Smooth muscle cell (in vitro differentiated cells): ENCODE results near the gene CCDC74B. TPM values are rescaled to one million over a fixed set of nuclear protein-coding genes. Genes with fewer than 3 reads are reported as not detected.
A peak's percentile ranks its signal among the peaks of the same experiment; 100 is the strongest.
"Not testable (repeated sequence)": the region's sequence is repeated elsewhere in the genome, so short reads cannot be mapped to it uniquely, and the experiment has no call there.

Experiments used
- DNase-seq: peaks from one replicate; lab custom pipeline; 2025; ENCODE audit not compliant: unreplicated experiment; lab: John Stamatoyannopoulos, UW
- H2AFZ ChIP-seq: fragments of 200-600 bp; sonication (generic); 2 replicates; pipeline ENCODE4 v1.6.0; 2016; ENCODE audit warnings: antibody characterized with exemption, low read depth, mild to moderate bottlenecking
- H3F3A ChIP-seq: fragments of 200-600 bp; sonication (generic); 2 replicates; pipeline ENCODE4 v1.6.0; 2017; ENCODE audit warnings: antibody characterized with exemption, low read depth
- H3K27ac ChIP-seq: fragments of 200-600 bp; sonication (generic); 2 replicates; pipeline ENCODE4 v1.5.1; 2016; ENCODE audit warnings: low read depth, mild to moderate bottlenecking
- H3K27me3 ChIP-seq: fragments of 200-600 bp; sonication (generic); 2 replicates; pipeline ENCODE4 v1.6.1; 2016; ENCODE audit warnings: low read depth, mild to moderate bottlenecking
- H3K36me3 ChIP-seq: fragments of 200-600 bp; sonication (generic); 2 replicates; pipeline ENCODE4 v1.5.1; 2016; ENCODE audit warnings: low read depth
- H3K4me1 ChIP-seq: fragments of 200-600 bp; sonication (generic); 2 replicates; pipeline ENCODE4 v1.5.1; 2016; ENCODE audit warnings: low read depth
- H3K4me2 ChIP-seq: fragments of 200-600 bp; sonication (generic); 2 replicates; pipeline ENCODE4 v1.6.0; 2016; ENCODE audit warnings: mild to moderate bottlenecking
- H3K4me3 ChIP-seq: fragments of 200-600 bp; sonication (generic); 2 replicates; pipeline ENCODE4 v1.5.1; 2016; ENCODE audit warnings: mild to moderate bottlenecking
- H3K79me2 ChIP-seq: fragments of 200-600 bp; sonication (generic); 2 replicates; pipeline ENCODE4 v1.6.0; 2016; ENCODE audit warnings: low read depth, mild to moderate bottlenecking
- H3K9ac ChIP-seq: fragments of 200-600 bp; sonication (generic); 2 replicates; pipeline ENCODE4 v1.6.0; 2016; ENCODE audit warnings: low read depth
- H3K9me3 ChIP-seq: fragments of 200-600 bp; sonication (generic); replicated peaks from 2 replicates; pipeline ENCODE4 v1.5.1; 2016; ENCODE audit warnings: low read depth
- H4K20me1 ChIP-seq: fragments of 200-600 bp; sonication (generic); 2 replicates; pipeline ENCODE4 v1.6.0; 2016; ENCODE audit warnings: low read depth
- CTCF ChIP-seq: fragments of 200-600 bp; sonication (generic); IDR thresholded peaks from 2 replicates; pipeline ENCODE4 v1.5.1; 2017; ENCODE audit warnings: borderline replicate concordance, mild to moderate bottlenecking, antibody characterized with exemption; ENCODE audit not compliant: insufficient read depth, poor library complexity, severe bottlenecking
- WGBS: methylation state at CpG from one replicate; pipeline ENCODE4 v1.1.7; 2016; ENCODE audit warnings: low lambda C conversion rate; 5-methylcytosine and 5-hydroxymethylcytosine counted together
- polyA plus RNA-seq: library from polyadenylated mRNA; unstranded; fragments of >200 nt; fragmentation: Nextera tagmentation; extraction: Ambion mirVana; gene quantifications from 2 replicates; pipeline ENCODE4 v1.2.1, GENCODE V29; 2016
- total RNA-seq: library from RNA; depleted of rRNA; stranded (reverse); fragments of >200 nt; gene quantifications from 2 replicates; pipeline ENCODE4 v1.2.3, GENCODE V29; 2014

Gene CCDC74B
- total and polyA plus RNA-seq, 2 experiments from 2014 or later = 7.7 to 14.5 TPM

- not testable (repeated sequence) for H2AFZ ChIP-seq, H3K4me2 ChIP-seq, H3K4me1 ChIP-seq, H3K27me3 ChIP-seq, DNase-seq, H3K36me3 ChIP-seq, H4K20me1 ChIP-seq, H3K27ac ChIP-seq, H3F3A ChIP-seq, H3K4me3 ChIP-seq, H3K9ac ChIP-seq, H3K9me3 ChIP-seq
- 93% methylated on average over 9 of the region's 10 CpGs for WGBS
- H3K79me2 ChIP-seq = peaks cover 39% of the 10 kb centered on the region
Observed at GRCh38 chr2:130136546-130136945, 8.4 kb downstream of the CCDC74B start.

GRCh38 chr2:130135692-130136541 is 9.0 kb downstream of the CCDC74B start:
- Histone ChIP-seq H3K4me3 (no peak overlapping the region), H3F3A (no peaks in the 10 kb centered on the region), H3K9ac (no peak overlapping the region), H4K20me1 (no peaks in the 10 kb centered on the region), H3K4me1 (no peaks in the 10 kb centered on the region), H3K27ac (no peak overlapping the region), H3K9me3 (no peaks in the 10 kb centered on the region), H3K36me3 (no peaks in the 10 kb centered on the region), H3K79me2 (peaks cover 39% of the 10 kb centered on the region), H3K4me2 (no peak overlapping the region), H3K27me3 (no peaks in the 10 kb centered on the region), H2AFZ (no peak overlapping the region)
- TF ChIP-seq CTCF = no peak
- 97% methylated on average over 14 of the region's 15 CpGs for WGBS
- no peak for DNase-seq

GRCh38 chr2:130129120-130129829 is 15.6 kb downstream of the CCDC74B start, which contains the start of gene POTEF:
Gene POTEF (minus strand): TSS chr2:130129222. CDS start chr2:130120515, 8,707 bp downstream.
- not testable (repeated sequence) for H3K36me3 ChIP-seq, H4K20me1 ChIP-seq, H3K9ac ChIP-seq, H3F3A ChIP-seq, H3K27ac ChIP-seq, H3K27me3 ChIP-seq, DNase-seq, H3K4me1 ChIP-seq, H3K9me3 ChIP-seq
- Histone ChIP-seq H3K4me2 (peak within 1 kb of the TSS; percentile 81), H2AFZ (peak within 1 kb of the TSS; percentile 30), H3K79me2 (peaks cover 26% of the 10 kb centered on the region), H3K4me3 (peak within 1 kb of the TSS; percentile 53)
- 1% methylated on average over 19 of the region's 29 CpGs for WGBS

GRCh38 chr2:130128464-130128863 is 16.4 kb downstream of the CCDC74B start:
- DNase-seq, H3K27me3 ChIP-seq, H2AFZ ChIP-seq, H3K4me1 ChIP-seq, H3K9me3 ChIP-seq, H3K9ac ChIP-seq, H4K20me1 ChIP-seq, H3F3A ChIP-seq, H3K27ac ChIP-seq, H3K36me3 ChIP-seq: not testable (repeated sequence)
- Histone ChIP-seq H3K4me3 (peak overlapping the region; percentile 53), H3K79me2 (peaks cover 17% of the 10 kb centered on the region), H3K4me2 (peak overlapping the region; percentile 80)
- WGBS = 19% methylated on average over 8 of the region's 14 CpGs

GRCh38 chr2:130127726-130128125 is 17.2 kb downstream of the CCDC74B start:
- not testable (repeated sequence) for H4K20me1 ChIP-seq, H3K9me3 ChIP-seq, H3K27me3 ChIP-seq, H3F3A ChIP-seq, DNase-seq, H3K36me3 ChIP-seq, H3K9ac ChIP-seq, H3K4me1 ChIP-seq, H2AFZ ChIP-seq, H3K27ac ChIP-seq
- Histone ChIP-seq H3K4me3 (peak overlapping the region; percentile 53), H3K79me2 (peaks cover 10% of the 10 kb centered on the region), H3K4me2 (peak overlapping the region; percentile 80)
- 66% methylated on average over 8 of the region's 9 CpGs for WGBS

- WGBS = 97% methylated on average over 32 of the region's 45 CpGs
- not testable (repeated sequence) for H3K4me3 ChIP-seq, H3K9me3 ChIP-seq, H3K4me2 ChIP-seq, H3K4me1 ChIP-seq, H3K79me2 ChIP-seq, H3K27ac ChIP-seq, H4K20me1 ChIP-seq, H3F3A ChIP-seq, H3K9ac ChIP-seq, H2AFZ ChIP-seq, DNase-seq, H3K36me3 ChIP-seq, H3K27me3 ChIP-seq
Observed at GRCh38 chr2:130120924-130121323, 24.0 kb downstream of the CCDC74B start.

- not testable (repeated sequence) for H3K4me1 ChIP-seq, H3K36me3 ChIP-seq, H3K27ac ChIP-seq, H4K20me1 ChIP-seq, H2AFZ ChIP-seq, H3K4me3 ChIP-seq, H3K9me3 ChIP-seq, H3K4me2 ChIP-seq, H3F3A ChIP-seq, H3K9ac ChIP-seq, DNase-seq, H3K27me3 ChIP-seq, H3K79me2 ChIP-seq
- WGBS = 73% methylated on average over 5 of the region's 8 CpGs
Observed at GRCh38 chr2:130102597-130103363, 42.1 kb downstream of the CCDC74B start.
